NOMO-1 treated with dmso at 0.1 percent for 144 hours (cell line): ENCODE data around the gene SNX14.

Source experiments
- DNase-seq: peaks from one replicate; lab custom pipeline; 2025; ENCODE audit not compliant: unreplicated experiment; lab: John Stamatoyannopoulos, UW

The SNX14 gene

DNA sequence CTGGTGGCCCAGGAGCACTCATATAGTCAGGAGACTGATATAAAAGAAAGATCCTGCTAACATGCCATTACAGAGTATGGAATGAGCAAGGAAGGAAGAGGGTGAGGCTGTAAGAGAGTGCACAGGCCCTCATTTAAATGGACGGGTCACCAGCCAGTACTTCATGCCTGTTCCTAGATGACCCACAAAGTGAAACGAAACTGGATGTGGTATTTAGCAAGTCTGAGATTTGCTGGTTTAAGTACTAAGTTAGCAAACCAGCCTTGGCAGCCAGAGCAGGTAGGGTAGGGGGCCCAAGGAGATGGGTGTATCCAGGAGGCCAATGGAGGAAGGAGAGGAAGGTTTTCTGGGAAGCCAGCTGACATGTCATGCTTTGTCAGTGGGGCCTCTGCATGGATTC, 127.9 kb downstream of the SNX14 start:
- peak; percentile 6 for DNase-seq

DNA sequence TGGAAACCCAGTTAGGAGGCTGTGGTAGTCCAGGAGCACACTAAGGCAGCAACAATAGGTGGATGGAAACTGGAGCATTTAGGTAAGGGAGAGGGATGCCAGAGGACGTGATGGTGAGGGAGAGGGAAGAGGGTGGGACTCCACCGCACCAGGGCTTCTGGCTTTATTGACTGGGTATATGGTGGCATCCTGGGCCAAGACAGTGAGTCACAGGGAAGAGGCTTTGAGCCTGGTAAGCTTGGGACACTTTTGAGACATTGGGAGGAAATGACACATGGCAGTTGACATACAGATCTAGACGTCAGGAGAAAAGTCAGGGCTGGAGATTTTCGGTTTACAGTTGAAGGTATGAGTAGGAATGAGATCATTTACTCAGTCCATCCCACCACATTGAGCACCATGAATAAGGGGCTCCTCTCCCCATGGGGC, 128.9 kb downstream of the SNX14 start:
- DNase-seq, result peak; percentile 4

DNA sequence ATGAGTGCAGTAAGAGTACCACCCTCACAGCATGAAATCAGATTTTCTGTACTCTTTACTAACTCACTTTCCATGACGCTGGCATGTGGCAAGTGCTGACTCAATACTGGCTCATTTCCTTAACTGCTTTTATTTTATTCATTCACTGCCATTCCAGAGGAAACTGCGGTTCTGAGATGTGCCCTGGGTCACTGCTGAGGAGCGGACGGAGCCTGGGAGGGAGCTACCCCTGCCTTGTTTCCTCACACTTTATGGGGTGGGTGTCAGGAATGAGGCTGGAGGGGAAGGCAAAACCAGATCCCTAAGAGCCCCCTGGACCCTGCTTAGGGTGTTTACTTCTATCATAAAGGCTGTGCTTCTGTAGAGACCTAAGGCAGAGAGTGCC, 129.4 kb downstream of the SNX14 start:
- peak; percentile 14 for DNase-seq

DNA sequence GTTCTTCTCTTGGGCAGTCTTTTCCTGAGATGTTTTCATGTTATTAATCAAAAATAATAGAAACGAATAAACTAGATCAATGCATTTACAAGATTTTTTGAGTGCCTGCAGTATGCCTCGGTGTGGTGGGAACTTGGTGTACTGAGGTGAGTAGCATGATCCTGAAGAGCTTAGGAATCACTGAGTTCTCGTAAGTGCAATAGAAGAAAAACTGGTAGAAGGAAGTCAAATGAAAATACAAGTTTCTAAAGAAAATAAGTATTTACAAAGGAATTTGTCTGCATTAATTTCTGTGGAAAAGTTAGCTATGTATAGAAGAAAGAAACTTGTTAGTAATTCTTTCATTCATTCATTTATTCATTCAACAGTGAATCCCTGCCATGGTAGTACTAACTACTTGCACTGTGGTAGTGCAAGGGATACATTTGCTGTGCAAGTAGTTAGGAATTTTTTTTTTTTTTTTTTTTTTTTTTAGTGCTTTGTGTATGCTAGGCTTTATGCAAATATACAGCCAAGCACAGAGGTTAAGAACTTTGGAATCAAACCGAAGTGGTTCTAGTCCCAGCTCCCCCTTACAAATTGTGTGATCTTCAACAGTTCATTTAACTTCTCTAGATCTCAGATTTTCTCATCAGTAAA, 129.9 kb downstream of the SNX14 start:
- no peak for DNase-seq

GRCh38 chr6:85462673-85463072, 131.0 kb downstream of the SNX14 start:
- DNase-seq, result no peak

GRCh38 chr6:85461798-85462170, 131.9 kb downstream of the SNX14 start:
- DNase-seq, result no peak

- peak; percentile 71 for DNase-seq
These were observed 132.5 kb downstream of the SNX14 start for GRCh38 chr6:85460921-85461797.

- DNase-seq, result no peak
These were observed 133.3 kb downstream of the SNX14 start for GRCh38 chr6:85460154-85460920.

DNA sequence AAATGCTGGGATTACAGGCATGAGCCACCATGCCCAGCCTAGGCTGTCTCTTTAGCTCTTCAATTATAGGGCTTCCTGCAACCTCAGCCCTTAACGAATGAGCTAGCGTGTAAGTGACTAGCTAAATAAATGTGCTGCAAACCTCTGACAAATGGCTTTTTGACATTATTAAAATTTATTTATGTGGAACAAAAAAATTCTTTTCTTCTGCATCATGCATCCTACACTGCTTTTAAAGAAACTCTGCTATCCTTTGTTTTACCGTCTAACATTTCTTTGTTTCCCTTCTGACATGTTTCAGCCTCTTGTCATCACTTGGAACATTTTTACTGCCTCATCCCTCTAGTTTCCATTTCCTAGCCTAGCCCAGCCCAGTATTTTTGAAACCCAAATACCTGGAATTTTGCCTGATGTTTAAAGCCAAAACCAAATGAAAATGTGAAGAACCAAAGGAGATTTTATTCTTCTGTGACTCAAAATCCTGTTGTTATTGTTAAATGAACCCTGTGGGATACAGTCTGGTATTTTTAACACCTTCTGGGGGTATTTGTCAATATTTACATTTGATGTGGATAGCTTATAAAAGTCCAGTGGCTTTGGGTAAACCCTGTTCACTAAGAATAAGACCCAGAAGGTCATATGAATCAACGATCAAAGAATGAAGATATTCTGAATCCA, 134.3 kb downstream of the SNX14 start:
- no peak for DNase-seq

DNA sequence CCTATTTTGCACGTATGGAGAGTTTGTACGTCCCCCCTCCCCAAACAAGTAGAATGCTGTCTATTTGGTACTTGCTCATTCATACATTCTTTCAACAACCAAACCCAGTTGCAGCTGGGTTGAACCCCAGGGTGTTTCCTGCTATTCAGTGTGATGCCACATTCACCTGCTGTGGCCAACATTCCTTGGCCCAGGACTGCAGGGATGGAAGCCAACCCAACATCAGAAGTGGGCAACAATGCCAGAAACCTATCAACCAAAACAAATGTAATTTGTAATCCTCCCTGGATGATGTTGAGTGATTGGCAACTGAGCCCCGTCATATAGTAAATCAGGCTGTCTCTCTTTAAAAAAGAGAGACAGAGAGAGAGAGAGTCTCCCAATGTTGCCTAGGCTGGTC, 134.9 kb downstream of the SNX14 start:
- DNase-seq, result no peak

GRCh38 chr6:85458184-85458583, 135.5 kb downstream of the SNX14 start:
- DNase-seq, result peak; percentile 28

DNA sequence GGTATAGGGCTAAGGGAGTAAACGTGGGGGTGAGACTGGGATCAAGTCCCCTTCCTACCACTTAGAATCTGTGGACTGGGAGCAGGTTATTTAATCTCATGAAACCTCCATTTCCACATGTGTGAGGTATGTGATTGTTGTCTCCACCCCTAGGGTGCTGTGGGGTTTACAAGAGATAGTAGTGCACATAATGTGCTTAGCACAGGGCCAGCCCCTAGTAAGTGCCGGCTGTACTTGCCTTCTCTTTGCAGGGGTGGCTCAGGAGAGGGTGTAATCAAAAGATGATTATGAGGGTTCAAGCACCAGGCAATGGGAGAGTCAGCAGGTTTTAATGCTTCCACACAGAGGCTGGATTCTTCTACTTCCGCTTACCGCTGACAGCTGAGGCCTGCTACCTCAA, 136.9 kb downstream of the SNX14 start:
- DNase-seq, result no peak
